Eye (tissue), 1 donor: ENCODE measurements around the gene SORBS2.
A peak's percentile ranks its signal among the peaks of the same experiment; 100 is the strongest.
"Not testable (repeated sequence)": the region's sequence is repeated elsewhere in the genome, so short reads cannot be mapped to it uniquely, and the experiment has no call there.

Source experiments
- DNase-seq: peaks from one replicate; pipeline ENCODE4 v3.0.0-alpha.2; 2015

SORBS2 gene, protein sequence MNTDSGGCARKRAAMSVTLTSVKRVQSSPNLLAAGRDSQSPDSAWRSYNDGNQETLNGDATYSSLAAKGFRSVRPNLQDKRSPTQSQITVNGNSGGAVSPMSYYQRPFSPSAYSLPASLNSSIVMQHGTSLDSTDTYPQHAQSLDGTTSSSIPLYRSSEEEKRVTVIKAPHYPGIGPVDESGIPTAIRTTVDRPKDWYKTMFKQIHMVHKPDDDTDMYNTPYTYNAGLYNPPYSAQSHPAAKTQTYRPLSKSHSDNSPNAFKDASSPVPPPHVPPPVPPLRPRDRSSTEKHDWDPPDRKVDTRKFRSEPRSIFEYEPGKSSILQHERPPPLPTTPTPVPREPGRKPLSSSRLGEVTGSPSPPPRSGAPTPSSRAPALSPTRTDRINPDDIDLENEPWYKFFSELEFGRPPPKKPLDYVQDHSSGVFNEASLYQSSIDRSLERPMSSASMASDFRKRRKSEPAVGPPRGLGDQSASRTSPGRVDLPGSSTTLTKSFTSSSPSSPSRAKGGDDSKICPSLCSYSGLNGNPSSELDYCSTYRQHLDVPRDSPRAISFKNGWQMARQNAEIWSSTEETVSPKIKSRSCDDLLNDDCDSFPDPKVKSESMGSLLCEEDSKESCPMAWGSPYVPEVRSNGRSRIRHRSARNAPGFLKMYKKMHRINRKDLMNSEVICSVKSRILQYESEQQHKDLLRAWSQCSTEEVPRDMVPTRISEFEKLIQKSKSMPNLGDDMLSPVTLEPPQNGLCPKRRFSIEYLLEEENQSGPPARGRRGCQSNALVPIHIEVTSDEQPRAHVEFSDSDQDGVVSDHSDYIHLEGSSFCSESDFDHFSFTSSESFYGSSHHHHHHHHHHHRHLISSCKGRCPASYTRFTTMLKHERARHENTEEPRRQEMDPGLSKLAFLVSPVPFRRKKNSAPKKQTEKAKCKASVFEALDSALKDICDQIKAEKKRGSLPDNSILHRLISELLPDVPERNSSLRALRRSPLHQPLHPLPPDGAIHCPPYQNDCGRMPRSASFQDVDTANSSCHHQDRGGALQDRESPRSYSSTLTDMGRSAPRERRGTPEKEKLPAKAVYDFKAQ (N-terminal part only)

GRCh38 chr4:185811509-185812364, at the start of gene SORBS2:
TSS of gene SORBS2 (minus strand) at chr4:185812194. CDS start at chr4:185690571, 121,623 bp downstream.
- DNase-seq, result peak; percentile 92

GRCh38 chr4:185859111-185859510, 47.1 kb upstream of the SORBS2 start:
- no peak for DNase-seq

DNA sequence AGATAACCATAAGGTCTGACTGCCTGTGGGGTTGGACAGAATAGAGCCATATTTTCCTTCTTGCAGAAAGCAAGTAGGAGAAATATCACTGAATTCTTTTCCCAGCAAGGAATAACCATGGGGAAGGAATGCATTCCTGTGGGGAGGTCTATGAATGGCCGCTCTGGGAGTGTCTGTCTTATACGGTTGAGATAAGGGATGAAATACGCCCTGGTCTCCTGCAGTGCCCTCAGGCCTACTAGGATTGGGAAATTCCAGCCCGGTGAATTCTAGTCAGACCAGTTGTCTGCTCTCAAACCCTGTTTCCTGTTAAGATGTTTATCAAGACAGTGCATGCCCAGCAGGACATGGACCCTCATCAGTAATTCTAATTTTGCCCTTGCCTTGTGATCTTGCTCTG, 45.6 kb upstream of the SORBS2 start:
- DNase-seq, result not testable (repeated sequence)

DNA sequence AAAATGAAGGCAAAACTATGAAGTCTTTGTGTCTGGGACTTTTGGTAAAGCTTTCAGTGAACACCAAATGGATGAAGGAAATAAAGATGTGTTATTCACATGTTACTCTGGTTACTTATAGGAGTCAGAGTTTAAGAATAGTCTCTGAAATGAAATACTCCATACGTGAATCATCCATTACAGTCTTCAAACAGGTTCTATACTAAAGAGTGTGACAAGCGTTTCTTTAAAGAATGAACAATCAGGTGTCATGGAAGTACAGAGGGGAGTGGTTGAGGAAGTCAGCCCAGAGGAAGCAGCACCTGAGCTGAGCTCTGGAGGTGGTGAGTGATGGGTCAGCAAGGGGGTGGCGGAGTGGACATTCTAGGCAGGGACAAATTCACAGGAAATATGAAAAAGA, 41.8 kb upstream of the SORBS2 start:
- DNase-seq, result no peak

GRCh38 chr4:185852961-185853360, 41.0 kb upstream of the SORBS2 start:
- DNase-seq, result no peak

- DNase-seq, result no peak
These were observed 37.9 kb upstream of the SORBS2 start for GRCh38 chr4:185849664-185850550.

GRCh38 chr4:185847352-185848097, 35.5 kb upstream of the SORBS2 start:
- no peak for DNase-seq

- DNase-seq, result no peak
These were observed 34.6 kb upstream of the SORBS2 start for GRCh38 chr4:185846505-185847150.

GRCh38 chr4:185845966-185846365, 34.0 kb upstream of the SORBS2 start:
- no peak for DNase-seq

- no peak for DNase-seq
These were observed 29.5 kb upstream of the SORBS2 start for GRCh38 chr4:185841451-185841850.

- no peak for DNase-seq
These were observed 29.0 kb upstream of the SORBS2 start for GRCh38 chr4:185840953-185841352.

GRCh38 chr4:185840201-185840600, 28.2 kb upstream of the SORBS2 start:
- DNase-seq, result peak; percentile 42

DNA sequence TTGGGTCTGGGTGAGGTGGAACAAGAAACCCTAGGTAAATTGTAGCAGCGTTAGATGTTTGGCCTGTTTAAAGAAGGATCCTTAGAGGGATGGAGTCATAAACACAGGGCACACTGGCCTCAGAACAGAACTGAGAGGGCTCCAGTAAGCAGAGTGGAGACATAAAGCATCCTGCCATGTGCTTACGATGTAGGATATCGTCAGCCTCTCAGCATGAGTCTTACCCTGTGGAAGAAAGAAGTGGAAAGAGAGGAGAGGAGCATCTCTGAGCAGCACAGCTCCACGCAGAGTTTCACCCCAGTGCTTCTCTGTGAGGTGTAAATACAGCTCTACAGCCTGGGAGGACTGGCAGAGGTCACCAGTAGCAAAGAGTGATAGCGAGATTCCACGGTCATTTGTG, 27.8 kb upstream of the SORBS2 start:
- DNase-seq, result peak; percentile 65

DNA sequence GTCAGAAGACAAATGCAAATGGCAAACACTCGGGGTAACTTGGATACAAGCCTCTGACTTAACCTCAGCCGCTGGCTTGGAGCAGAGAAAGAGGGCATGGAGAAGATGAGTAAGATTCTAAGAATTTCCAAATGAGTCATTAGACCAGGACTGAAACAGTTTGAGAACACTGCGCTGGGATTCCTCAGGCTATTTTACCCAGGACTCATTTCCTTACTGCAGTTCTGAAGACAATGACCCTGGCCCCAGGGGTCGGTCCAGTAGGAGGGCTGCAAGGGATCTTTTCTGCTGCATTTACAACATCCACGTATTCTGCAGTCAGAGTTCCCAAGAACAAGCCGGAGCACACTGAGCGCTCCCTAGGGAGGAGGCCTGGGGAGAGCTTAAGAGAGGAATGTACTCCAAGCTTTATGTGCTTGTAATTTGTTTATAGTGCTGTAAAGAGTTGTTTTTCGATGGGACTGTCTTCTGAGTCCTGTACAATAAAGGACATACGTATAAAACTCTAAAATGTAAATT, 27.3 kb upstream of the SORBS2 start:
- DNase-seq, result peak; percentile 83

GRCh38 chr4:185838514-185839193, 26.7 kb upstream of the SORBS2 start:
- DNase-seq, result no peak

GRCh38 chr4:185838104-185838452, 26.1 kb upstream of the SORBS2 start:
- no peak for DNase-seq

DNA sequence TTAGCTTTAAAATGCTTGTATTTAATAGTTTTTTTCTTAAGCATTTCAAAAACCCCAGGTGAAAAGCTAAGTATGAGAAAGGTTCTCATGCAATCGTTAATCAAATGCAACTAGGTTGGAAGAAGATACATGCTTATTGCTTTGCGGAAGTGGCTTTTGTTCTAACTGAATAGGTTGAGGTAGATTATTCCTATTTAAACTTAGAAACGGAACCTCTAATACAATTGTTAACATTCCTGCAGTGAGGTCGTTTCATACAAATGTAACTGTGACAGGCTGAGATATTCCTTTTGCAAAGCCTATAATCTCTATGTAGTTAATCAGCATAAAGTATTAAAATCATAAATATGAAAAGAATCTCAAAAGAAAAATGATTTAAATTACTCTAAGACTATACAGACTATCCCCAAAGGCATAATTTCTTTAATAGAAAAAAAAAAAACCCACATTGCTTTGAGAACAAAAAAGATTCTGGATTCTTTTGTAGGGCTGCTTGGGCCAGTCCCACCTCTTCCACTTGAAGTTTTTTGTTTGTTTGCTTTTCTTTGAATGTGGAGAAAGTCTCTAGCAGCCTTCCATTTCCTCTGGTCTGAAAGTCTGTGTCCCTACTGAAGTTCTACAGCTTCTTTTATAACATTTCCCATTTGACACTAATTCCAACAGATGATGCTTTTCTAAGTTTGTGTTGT, 25.6 kb upstream of the SORBS2 start:
- DNase-seq, result peak; percentile 15

- peak; percentile 52 for DNase-seq
These were observed 24.5 kb upstream of the SORBS2 start for GRCh38 chr4:185836241-185837084.
